Prostate gland (tissue), 1 donor: ENCODE data around the gene NRAP.

Experiments used
- POLR2A ChIP-seq: fragments of 450-650 bp; IDR thresholded peaks from one replicate; pipeline ENCODE4 v1.6.1; 2016; ENCODE audit warnings: antibody characterized with exemption, mild to moderate bottlenecking
- POLR2AphosphoS5 ChIP-seq: sonication (generic); formaldehyde crosslinking; IDR thresholded peaks from one replicate; pipeline ENCODE4 v1.6.1; 2017; ENCODE audit warnings: antibody characterized with exemption

DNA sequence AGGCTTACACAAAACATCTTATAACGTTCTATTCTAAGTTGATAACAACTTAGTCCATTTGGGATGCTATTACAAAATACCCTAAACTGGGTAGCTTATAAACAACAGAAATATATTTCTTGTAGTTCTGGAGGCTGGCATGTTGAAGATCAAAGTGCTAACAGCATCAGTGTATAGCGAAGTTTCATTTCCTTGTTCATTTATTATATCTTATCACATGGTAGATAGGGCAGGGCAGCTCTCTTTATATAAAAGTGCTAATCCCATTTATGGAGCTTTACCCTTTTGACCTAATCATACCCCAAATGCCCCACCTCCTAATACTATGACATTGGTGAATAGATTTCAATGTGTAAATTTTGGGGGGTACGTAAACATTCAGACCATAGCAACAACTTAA lies 22.2 kb upstream of the NRAP start:
- TF ChIP-seq POLR2A (no peak), POLR2AphosphoS5 (no peak)
